HG03469 (cell line): ENCODE measurements around the gene CENPI.
"Not testable (repeated sequence)": the region's sequence is repeated elsewhere in the genome, so short reads cannot be mapped to it uniquely, and the experiment has no call there.

ENCODE experiments used
- ATAC-seq: cut with Tn5 transposase; IDR thresholded peaks from one replicate; pipeline ENCODE4 v1.9.1; 2021; ENCODE audit warnings: mild to moderate bottlenecking, moderate library complexity, moderate number of reproducible peaks; ENCODE audit not compliant: unreplicated experiment

Gene CENPI

GRCh38 chrX:101097546-101098453 is at the start of gene CENPI:
Gene CENPI (plus strand): TSS chrX:101098204. CDS start chrX:101101071, 2,867 bp downstream.
- ATAC-seq: peak; percentile 97

GRCh38 chrX:101051153-101051548 is 46.9 kb upstream of the CENPI start:
- no peak for ATAC-seq

- peak; percentile 80 for ATAC-seq
Measured at GRCh38 chrX:101051549-101052302, 46.3 kb upstream of the CENPI start, which contains the start of gene TRMT2B. Gene TRMT2B (minus strand): TSS chrX:101052111. CDS start chrX:101042289, 9,822 bp downstream.

GRCh38 chrX:101056551-101056950 is 41.5 kb upstream of the CENPI start:
- not testable (repeated sequence) for ATAC-seq

- peak; percentile 94 for ATAC-seq
Measured at GRCh38 chrX:101057093-101057714, 40.8 kb upstream of the CENPI start.

GRCh38 chrX:101062176-101062575 is 35.8 kb upstream of the CENPI start:
- no peak for ATAC-seq

GRCh38 chrX:101071582-101071981 is 26.4 kb upstream of the CENPI start:
- no peak for ATAC-seq

GRCh38 chrX:101078716-101079598 is 19.0 kb upstream of the CENPI start, which contains the start of gene TMEM35A:
Gene TMEM35A (plus strand): TSS chrX:101078879. CDS start chrX:101079003, 124 bp downstream.
- no peak for ATAC-seq

- ATAC-seq: no peak
Measured at GRCh38 chrX:101079736-101080270, 18.2 kb upstream of the CENPI start.

- ATAC-seq: no peak
Measured at GRCh38 chrX:101080326-101081124, 17.5 kb upstream of the CENPI start.

GRCh38 chrX:101081231-101081630 is 16.8 kb upstream of the CENPI start:
- no peak for ATAC-seq

- no peak for ATAC-seq
Measured at GRCh38 chrX:101091817-101092216, 6.2 kb upstream of the CENPI start.

GRCh38 chrX:101108284-101108683 is 10.3 kb downstream of the CENPI start:
- no peak for ATAC-seq

GRCh38 chrX:101117701-101118100 is 19.7 kb downstream of the CENPI start:
- ATAC-seq: no peak

GRCh38 chrX:101136235-101136634 is 38.2 kb downstream of the CENPI start:
- ATAC-seq: no peak
